ENCODE measurements around the gene IRX1.

Gene IRX1

DNA sequence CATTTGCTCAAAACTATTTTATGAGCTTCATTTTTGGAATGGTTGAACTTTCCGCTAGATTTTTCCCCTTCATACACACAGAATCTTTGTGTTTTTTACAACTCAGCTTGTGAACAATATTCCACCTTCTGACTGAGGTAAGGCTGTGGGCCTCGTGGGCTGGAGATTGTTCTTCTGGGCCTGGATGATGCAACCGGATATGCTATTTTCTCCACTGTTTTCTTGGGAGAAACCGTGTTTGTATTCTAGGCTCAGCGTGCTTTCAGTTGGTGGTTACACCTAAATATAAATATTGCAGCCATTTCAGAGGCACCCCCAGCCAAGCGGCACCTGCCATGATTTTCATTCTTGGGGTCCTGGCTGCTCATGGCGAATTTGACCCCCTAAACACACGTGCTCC lies 55.2 kb downstream of the IRX1 start:
- no peak for FAIRE-seq
